GM12872 (cell line): ENCODE measurements around the gene TMEM209.

Experiments
- TF ChIP-seq, protein P1 (sequence below): IDR thresholded peaks from 3 replicates; pipeline ENCODE4 v1.5.1; 2011; ENCODE audit warnings: low read depth, mild to moderate bottlenecking, low read length, moderate library complexity; ENCODE audit not compliant: insufficient read depth

Gene TMEM209

DNA sequence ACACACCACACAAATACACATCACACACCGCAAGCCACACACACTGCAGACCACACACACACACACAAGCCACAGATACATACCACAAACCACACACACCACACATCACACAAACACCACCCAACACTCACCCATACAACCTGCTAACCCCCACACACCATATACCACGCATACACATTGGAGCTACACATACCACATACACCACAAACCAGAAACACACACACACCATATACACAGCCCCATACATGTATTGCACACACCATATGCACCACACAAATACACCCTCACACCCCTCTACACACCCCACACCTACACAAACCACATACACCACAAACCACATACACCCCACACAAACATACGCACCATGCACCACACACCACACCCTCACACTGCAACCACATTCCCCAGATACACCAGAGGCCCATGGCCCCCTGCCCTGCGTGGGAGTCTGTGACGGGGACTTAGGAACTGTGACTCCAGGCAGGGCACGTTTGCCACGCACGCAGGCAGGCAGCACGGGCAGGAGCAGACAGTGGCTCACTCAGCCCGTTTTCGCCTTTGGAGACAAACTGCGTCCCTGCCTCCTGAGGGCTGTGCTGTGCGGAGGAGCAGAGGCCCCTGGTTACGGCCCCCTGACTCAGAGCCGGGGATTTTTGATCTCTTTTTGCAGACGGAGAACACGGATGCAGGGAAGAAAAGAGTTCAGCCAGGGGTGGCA is 52.6 kb downstream of the TMEM209 start:
- TF ChIP-seq, protein P1, sequence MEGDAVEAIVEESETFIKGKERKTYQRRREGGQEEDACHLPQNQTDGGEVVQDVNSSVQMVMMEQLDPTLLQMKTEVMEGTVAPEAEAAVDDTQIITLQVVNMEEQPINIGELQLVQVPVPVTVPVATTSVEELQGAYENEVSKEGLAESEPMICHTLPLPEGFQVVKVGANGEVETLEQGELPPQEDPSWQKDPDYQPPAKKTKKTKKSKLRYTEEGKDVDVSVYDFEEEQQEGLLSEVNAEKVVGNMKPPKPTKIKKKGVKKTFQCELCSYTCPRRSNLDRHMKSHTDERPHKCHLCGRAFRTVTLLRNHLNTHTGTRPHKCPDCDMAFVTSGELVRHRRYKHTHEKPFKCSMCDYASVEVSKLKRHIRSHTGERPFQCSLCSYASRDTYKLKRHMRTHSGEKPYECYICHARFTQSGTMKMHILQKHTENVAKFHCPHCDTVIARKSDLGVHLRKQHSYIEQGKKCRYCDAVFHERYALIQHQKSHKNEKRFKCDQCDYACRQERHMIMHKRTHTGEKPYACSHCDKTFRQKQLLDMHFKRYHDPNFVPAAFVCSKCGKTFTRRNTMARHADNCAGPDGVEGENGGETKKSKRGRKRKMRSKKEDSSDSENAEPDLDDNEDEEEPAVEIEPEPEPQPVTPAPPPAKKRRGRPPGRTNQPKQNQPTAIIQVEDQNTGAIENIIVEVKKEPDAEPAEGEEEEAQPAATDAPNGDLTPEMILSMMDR = no peak

DNA sequence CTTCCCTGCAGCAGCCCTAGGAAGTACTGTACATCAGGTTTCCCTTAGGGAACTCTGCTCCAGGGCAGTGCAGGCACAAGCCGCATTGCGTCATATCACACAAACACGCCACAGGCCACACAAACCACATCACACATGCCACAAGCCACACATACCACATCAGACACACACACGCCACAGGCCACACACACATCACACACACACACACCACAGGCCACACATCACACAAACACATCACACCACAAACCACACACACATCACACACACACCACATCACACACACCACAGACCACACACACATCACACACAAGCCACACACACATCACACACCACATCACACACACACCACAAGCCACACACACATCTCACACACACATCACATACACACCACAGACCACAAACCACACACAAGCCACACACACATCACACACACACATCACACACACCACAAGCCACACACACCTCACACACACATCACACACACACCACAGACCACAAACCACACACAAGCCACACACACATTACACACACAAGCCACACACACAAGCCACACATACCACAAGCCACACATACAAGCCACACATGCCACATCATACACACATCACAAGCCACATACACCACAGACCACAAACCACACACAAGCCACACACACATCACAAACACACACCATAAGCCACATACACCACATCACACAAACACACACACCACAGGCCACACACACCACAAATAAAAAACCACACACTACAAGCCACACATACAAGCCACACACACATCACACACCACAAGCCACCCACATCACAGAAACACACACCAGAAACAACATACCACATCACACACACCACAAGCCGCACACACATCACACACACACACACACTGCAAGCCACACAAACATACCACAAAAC is 53.4 kb downstream of the TMEM209 start:
- TF ChIP-seq, protein P1 = no peak

DNA sequence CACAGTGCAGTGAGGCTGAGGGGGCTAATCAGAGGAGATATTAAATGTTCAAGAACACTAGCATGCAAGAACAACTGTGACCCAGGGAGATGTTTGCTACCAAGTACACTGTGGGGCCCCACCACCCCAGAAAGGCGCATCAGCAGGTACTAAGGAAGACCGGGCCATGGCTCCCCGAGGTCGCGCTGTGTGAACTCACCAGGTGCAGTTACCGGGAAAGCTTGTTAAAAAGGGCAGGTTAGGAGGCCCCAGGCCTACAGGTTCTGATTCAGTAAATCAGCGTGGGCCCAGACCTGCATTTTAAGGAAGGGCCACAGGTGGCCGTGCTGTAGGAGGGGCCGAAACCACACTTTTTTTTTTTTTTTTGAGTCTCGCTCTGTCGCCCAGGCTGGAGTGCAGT is 54.6 kb downstream of the TMEM209 start:
- TF ChIP-seq, protein P1 = no peak

GRCh38 chr7:130149281-130150139 is 55.7 kb downstream of the TMEM209 start:
- TF ChIP-seq, protein P1 = no peak

GRCh38 chr7:130148561-130148960 is 56.6 kb downstream of the TMEM209 start:
- TF ChIP-seq, protein P1 = no peak

DNA sequence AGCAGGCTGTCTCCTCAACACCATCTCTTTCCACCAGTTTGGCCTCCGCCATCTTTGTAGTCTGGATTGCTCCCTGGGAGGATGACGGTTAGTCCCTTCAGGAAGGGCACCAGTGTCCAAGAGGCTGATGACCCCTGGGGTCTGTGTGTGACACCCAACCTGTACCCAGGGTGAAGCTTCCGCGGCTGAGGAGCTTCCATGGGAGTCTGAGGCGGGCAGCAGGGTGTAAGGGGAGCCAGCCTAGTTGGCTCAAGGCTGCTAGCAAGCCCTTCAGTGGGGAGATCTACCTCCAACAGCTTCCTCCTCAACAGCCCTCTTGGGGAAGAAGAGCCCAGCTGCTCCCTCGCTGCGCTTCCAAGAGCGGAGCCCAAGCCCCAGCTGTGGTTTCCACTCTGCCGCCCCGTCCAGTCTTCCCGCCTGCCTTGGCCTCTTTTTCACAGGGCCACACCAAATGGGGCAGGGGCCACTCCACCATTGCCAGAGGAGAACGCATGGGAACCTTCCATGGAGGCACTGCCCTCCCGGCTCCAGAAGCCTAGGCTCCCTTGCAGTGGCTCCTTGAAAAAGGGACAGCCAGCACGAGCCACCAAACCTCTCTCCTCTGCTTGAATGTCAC is 57.4 kb downstream of the TMEM209 start:
- TF ChIP-seq, protein P1 = no peak
